OCI-LY7 (cell line): ENCODE measurements around the gene BACE1. TPM values are rescaled to one million over a fixed set of nuclear protein-coding genes. Genes with fewer than 3 reads are reported as not detected.

ENCODE experiments used
- BruUV-seq: library from RNA; stranded (reverse); fragments of 400-500 nt; replicated peaks from 2 replicates; lab custom pipeline; 2021; lab: Mats Ljungman, UMichigan
- CTCF ChIA-PET: fragments of 300-600 bp; sonication (Branson Sonifier 250); formaldehyde crosslinking; loops from one replicate; lab custom pipeline; 2022; ENCODE audit warnings: antibody characterized with exemption; ENCODE audit not compliant: unreplicated experiment; lab: Charles Lee
- POLR2A ChIA-PET: fragments of 300-600 bp; sonication (Branson Sonifier 250); formaldehyde crosslinking; loops from one replicate; lab custom pipeline; 2022; ENCODE audit warnings: antibody characterized with exemption; lab: Charles Lee
- DNase-seq: peaks from one replicate; pipeline ENCODE4 v3.0.0-alpha.2; 2015; ENCODE audit warnings: low spot score
- H2AFZ ChIP-seq: fragments of 200-600 bp; sonication (generic), shearing (Covaris generic); 2 replicates; pipeline ENCODE4 v1.6.1; 2014; ENCODE audit warnings: mild to moderate bottlenecking, antibody characterized with exemption, low read length, moderate library complexity
- H3K27ac ChIP-seq: fragments of 200-600 bp; sonication (generic); 2 replicates; pipeline ENCODE4 v1.5.1; 2014; ENCODE audit warnings: mixed run types, low read depth, mild to moderate bottlenecking, moderate library complexity, low read length, inconsistent platforms; ENCODE audit not compliant: poor library complexity, severe bottlenecking
- H3K36me3 ChIP-seq: fragments of 200-600 bp; sonication (generic); 2 replicates; pipeline ENCODE4 v1.6.1; 2014; ENCODE audit warnings: mild to moderate bottlenecking, antibody characterized with exemption, low read length, moderate library complexity, mixed read lengths; ENCODE audit not compliant: insufficient read depth
- H3K4me1 ChIP-seq: fragments of 200-600 bp; sonication (generic); 2 replicates; pipeline ENCODE4 v1.5.1; 2014; ENCODE audit warnings: mild to moderate bottlenecking, low read length; ENCODE audit not compliant: insufficient read depth, poor library complexity, severe bottlenecking
- H3K4me2 ChIP-seq: fragments of 200-600 bp; sonication (generic); 2 replicates; pipeline ENCODE4 v1.6.1; 2014; ENCODE audit warnings: mild to moderate bottlenecking, low read length
- H3K4me3 ChIP-seq: fragments of 200-600 bp; sonication (generic); 2 replicates; pipeline ENCODE4 v1.5.1; 2014; ENCODE audit warnings: mild to moderate bottlenecking, low read depth, low read length; ENCODE audit not compliant: poor library complexity, severe bottlenecking
- H3K79me2 ChIP-seq: fragments of 200-600 bp; sonication (generic); 2 replicates; pipeline ENCODE4 v1.6.1; 2016; ENCODE audit warnings: low read depth, mild to moderate bottlenecking, low read length, moderate library complexity, mixed read lengths; ENCODE audit not compliant: insufficient read depth
- H3K9me2 ChIP-seq: fragments of 200-600 bp; sonication (generic); 2 replicates; pipeline ENCODE4 v1.6.1; 2016; ENCODE audit warnings: mild to moderate bottlenecking, low read length, mixed read lengths; ENCODE audit not compliant: insufficient read depth
- H3K9me3 ChIP-seq: fragments of 200-600 bp; sonication (generic); 2 replicates; pipeline ENCODE4 v1.6.1; 2014; ENCODE audit warnings: mild to moderate bottlenecking, mixed run types, low read length, mixed read lengths
- H4K20me1 ChIP-seq: fragments of 200-600 bp; sonication (generic); 2 replicates; pipeline ENCODE4 v1.6.1; 2014; ENCODE audit warnings: mild to moderate bottlenecking, antibody characterized with exemption, low read length, moderate library complexity, mixed read lengths; ENCODE audit not compliant: insufficient read depth
- EZH2phosphoT487 ChIP-seq: fragments of 200-600 bp; sonication (generic); IDR thresholded peaks from 2 replicates; pipeline ENCODE4 v1.6.1; 2018; ENCODE audit warnings: low read depth, borderline replicate concordance, mild to moderate bottlenecking, mixed run types, antibody characterized with exemption, low read length, moderate library complexity, mixed read lengths
- intact Hi-C: fragments of 100-400 bp; cut with micrococcal nuclease; formaldehyde crosslinking; loops from one replicate; pipeline ENCODE4 v1.10.0; 2022; ENCODE audit not compliant: unreplicated experiment
- total RNA-seq, 2 experiments: library from RNA; depleted of rRNA in 1 of 2; stranded (reverse); fragments of >200 nt in 1 of 2; shearing (Covaris generic) in 1 of 2; gene quantifications; 2 replicates each; pipeline ENCODE4 v1.2.3, GENCODE V29; 2014 to 2022
- TF ChIP-seq, protein P1 (sequence below): fragments of 200-600 bp; sonication (generic); conservative IDR thresholded peaks from 2 replicates; pipeline ENCODE4 v1.5.1; 2014; ENCODE audit warnings: mild to moderate bottlenecking, antibody characterized with exemption, low read length, moderate library complexity, mixed read lengths

Gene BACE1
- total RNA-seq, 2 experiments from 2014 or later, result not detected

DNA sequence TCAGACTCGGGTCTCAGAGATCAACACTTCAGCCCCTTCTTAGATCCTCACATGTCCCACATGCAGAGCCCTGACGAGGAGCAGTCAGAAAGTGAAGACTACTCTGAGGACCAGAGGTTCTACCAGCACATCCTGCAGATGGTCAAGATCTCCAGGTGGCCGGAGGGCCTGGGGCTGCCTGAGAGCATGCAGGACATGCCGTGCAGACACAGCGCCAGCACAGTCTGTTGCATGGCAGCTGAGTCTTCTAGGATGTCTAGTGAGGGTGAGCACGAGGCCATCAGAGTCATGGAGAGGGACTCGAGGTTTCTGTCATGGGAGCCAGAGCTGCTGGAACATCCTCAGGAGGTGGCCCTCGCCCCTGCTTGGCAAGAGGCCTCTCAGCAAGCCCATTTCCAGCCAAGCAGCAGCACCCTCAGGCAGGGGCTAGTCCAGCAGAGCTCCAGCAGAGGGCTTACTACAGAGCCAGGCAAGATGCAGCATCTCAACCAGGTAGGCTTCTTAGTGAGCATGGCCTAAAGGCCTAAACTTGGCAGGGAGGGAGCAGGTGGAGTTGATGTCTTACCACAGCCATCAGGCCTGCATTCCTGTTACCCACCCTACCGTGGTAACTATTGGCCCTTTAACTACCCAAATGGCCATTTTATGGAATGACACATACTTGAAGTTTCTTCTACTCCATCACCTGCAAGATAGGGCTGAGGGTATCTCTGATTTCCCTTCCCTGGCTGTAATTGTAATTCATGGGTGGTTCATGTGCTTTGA, 40.3 kb upstream of the BACE1 start:
- no peak for TF ChIP-seq EZH2phosphoT487
- TF ChIP-seq, protein P1, sequence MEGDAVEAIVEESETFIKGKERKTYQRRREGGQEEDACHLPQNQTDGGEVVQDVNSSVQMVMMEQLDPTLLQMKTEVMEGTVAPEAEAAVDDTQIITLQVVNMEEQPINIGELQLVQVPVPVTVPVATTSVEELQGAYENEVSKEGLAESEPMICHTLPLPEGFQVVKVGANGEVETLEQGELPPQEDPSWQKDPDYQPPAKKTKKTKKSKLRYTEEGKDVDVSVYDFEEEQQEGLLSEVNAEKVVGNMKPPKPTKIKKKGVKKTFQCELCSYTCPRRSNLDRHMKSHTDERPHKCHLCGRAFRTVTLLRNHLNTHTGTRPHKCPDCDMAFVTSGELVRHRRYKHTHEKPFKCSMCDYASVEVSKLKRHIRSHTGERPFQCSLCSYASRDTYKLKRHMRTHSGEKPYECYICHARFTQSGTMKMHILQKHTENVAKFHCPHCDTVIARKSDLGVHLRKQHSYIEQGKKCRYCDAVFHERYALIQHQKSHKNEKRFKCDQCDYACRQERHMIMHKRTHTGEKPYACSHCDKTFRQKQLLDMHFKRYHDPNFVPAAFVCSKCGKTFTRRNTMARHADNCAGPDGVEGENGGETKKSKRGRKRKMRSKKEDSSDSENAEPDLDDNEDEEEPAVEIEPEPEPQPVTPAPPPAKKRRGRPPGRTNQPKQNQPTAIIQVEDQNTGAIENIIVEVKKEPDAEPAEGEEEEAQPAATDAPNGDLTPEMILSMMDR, result no peak
- no peaks in the 10 kb centered on the region for H4K20me1 ChIP-seq
- H3K4me2 ChIP-seq, result no peak overlapping the region
- H3K27ac ChIP-seq, result no peak overlapping the region
- intact Hi-C loops, result no loop called here
- BruUV-seq, result no TSS peak
- H3K4me3 ChIP-seq, result no peak overlapping the region
- H3K79me2 ChIP-seq, result no peaks in the 10 kb centered on the region
- POLR2A ChIA-PET, result interaction anchor here (0.7 kb wide), 1 partner anchor 103 kb away, joined by 3 read pairs; no protein-coding TSS in a partner anchor
- H3K9me3 ChIP-seq, result no peaks in the 10 kb centered on the region
- CTCF ChIA-PET, result no interaction called here
- no peaks in the 10 kb centered on the region for H3K9me2 ChIP-seq
- peaks cover 43% of the 10 kb centered on the region for H3K36me3 ChIP-seq
- H3K4me1 ChIP-seq, result no peaks in the 10 kb centered on the region
- no peak overlapping the region for H2AFZ ChIP-seq
- DNase-seq, result no peak

DNA sequence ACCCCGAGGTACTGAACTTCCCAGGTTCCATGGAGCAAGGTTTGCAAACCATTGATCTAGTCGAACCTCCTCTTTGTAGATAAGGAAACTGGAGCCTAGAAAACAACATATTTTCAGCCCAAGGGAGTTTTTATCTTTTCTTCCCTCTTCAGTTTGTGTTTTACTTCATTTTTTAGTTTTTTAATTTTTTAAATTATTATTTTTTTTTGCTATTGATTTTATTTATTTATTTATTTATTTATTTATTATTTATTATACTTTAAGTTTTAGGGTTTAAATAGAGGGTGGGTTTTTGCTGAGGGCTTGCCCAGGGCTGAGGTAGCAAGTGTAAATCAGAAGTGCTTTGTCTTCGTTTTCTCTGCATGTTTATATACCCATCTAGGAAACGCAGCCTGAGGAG, 38.5 kb upstream of the BACE1 start:
- Histone ChIP-seq H3K9me2 (no peaks in the 10 kb centered on the region), H3K79me2 (no peaks in the 10 kb centered on the region), H3K27ac (no peak overlapping the region), H4K20me1 (no peaks in the 10 kb centered on the region), H3K4me2 (no peak overlapping the region), H3K9me3 (no peaks in the 10 kb centered on the region), H3K36me3 (peaks cover 45% of the 10 kb centered on the region), H2AFZ (no peak overlapping the region), H3K4me1 (no peaks in the 10 kb centered on the region), H3K4me3 (no peak overlapping the region)
- intact Hi-C loops, result no loop called here
- CTCF ChIA-PET, result no interaction called here
- no peak for DNase-seq
- POLR2A ChIA-PET, result no interaction called here
- BruUV-seq, result no TSS peak
- TF ChIP-seq EZH2phosphoT487, result no peak
- TF ChIP-seq, protein P1, result no peak

DNA sequence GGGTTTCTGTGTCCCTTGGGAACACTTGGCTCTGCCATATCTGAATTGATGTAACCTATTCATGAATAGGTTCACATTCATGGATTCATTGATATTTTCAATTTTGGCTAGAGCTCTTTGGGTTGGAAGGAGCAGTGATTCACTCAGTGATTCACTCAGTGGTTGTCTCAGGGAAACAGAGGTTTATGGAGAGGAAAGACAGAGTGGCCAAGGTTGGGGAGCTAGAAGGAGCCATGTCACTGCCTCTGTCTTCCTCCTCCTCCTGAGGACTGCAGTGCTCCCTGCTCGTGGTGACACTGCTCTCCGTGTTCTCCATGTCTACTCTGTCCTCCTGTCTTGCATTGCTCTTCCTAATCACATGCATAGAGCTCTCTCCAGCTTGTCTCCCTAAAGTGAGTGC, 29.0 kb upstream of the BACE1 start:
- Histone ChIP-seq H4K20me1 (no peaks in the 10 kb centered on the region), H3K27ac (no peak overlapping the region), H2AFZ (no peak overlapping the region), H3K4me3 (no peak overlapping the region), H3K79me2 (no peaks in the 10 kb centered on the region), H3K9me3 (no peaks in the 10 kb centered on the region), H3K4me1 (no peaks in the 10 kb centered on the region), H3K4me2 (no peak overlapping the region), H3K36me3 (peaks cover 61% of the 10 kb centered on the region), H3K9me2 (no peaks in the 10 kb centered on the region)
- intact Hi-C loops, result no loop called here
- DNase-seq, result no peak
- TF ChIP-seq, protein P1, result no peak
- no peak for TF ChIP-seq EZH2phosphoT487
- POLR2A ChIA-PET, result interaction anchor here (0.7 kb wide), 1 partner anchor 13 kb away, joined by 3 read pairs; no protein-coding TSS in a partner anchor
- CTCF ChIA-PET, result no interaction called here
- BruUV-seq, result no TSS peak
